NCI-H774 (cell line): ENCODE results near the gene OR10H3.
"Not testable (repeated sequence)": the region's sequence is repeated elsewhere in the genome, so short reads cannot be mapped to it uniquely, and the experiment has no call there.

ENCODE experiments used
- DNase-seq: peaks from one replicate; lab custom pipeline; 2025; lab: John Stamatoyannopoulos, UW

The OR10H3 gene

DNA sequence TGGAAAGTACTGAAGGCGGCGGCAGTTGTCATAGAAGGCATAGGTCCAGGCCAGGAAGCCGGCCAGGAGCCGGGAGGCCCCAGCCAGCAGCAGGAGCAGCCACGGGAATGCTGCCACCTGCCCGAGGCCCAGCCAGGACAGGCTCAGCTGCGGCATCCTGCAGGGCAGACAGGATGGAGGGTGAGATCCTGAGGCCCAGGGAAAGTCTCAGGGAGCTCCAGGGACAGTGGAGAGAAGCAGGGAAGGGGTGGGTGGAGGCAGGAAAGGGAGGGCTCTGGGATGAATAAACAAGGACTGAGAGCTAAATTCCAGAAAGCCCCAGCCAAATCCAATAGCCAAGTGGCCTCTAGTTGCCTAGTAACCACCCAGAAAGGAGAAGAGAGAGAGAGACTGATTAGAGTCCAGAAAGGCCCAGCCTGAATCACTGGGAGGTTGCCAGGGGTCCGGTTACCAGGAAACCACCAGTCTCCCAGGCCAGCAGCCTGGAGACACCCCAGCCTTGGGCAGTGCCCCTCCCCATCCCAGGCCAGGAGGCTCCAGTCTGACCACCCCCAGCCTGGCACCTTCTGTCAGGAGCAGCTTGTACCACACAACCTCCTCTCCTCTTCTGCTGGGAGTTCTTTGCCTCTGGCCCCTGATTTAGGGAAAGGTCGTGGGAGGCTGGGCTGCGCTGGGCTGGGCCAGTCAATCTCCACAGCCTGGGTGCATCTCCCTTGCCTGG, 42.1 kb downstream of the OR10H3 start:
- no peak for DNase-seq

DNA sequence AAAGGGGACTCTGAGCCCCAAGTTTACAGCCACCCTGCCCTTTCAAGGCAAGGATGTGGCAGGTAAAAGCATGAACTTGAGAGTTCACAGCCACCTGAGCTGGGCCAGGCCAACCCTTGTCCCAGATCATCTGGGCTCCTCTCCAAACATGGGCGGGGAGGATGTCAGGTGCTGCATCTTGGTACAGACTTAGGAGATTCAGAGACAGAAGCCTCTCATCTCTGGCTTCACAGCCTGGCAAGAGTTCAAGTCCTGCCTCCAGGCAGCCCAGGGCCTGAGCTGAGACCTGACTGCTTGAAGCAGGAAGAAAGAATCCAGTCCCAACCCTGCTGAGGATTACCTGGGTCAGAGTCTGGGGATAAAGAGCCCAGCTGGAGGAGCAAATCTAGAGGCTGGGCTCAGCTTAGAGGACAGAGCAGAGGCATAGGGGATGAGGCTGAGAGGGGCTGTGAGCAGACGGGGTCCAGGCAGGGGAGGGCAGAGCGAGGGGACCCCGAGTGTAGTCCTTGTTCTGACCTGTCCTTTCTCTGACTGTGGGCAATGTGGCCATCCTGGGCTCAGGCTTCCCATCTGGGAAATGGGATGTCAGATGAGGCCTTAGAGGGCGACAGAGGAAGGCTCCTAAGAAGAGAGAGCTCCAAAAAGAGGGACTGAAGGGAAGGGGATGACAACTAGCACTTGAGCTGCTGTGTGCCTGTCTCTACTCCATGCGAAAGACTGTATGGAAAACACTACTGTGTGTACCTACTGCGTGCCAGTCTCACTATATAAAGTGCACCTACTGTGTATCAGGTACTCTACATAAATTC, 43.0 kb downstream of the OR10H3 start:
- no peak for DNase-seq

DNA sequence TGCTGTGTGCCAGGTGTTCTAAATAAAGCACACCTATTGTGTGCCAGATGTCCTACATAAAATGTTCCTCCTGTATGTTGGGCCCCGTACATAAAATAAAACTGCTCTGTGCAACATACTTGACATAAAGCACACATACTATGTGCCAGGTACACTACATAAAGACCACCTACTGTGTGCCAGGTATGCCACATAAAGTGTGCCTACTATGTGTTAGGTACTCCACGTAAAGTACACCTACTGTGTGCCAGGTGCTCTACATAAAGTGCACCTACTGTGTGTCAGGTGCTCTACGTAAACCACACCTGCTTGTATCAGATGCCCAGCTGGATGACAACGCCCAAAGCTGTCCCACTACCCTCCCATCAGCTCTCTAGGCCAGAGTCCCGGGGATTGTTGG, 43.9 kb downstream of the OR10H3 start:
- DNase-seq: no peak

DNA sequence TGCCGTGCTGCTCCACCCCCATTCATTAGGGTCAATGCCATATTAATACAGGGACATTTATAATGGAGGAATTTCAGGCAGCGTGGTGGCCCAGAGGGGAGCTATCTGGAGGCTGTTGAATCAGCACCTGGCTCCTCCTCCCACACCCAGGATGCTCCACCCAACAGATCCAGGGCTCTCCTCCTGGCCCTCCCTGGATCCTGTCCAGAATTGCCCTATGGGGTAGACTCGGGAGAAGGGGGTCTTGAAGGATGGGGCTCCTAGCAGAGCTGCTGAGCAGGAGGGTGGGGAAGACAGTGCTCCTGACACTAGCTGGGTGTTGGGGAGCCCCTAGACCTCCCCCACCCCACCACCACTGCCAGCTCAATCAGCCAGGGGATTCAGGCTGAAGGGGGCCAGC, 44.4 kb downstream of the OR10H3 start:
- DNase-seq: no peak

DNA sequence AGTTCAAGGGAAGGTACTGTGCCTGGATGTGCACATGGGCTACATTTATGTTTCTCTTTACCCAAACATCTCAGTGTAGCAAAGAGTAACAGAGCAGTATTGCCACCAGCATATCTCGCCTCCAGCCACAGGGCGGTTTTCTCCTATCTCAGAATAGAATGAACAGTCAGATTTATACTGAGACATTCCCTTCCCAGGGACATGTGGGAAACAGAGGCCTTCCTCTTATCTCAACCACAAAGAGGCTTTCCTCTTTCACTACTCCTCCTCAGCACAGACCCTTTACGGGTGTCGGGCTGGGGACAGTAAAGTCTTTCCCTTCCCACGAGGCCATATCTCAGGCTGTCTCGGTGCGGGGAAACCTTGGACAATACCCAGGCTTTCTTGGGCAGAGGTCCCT, 45.1 kb downstream of the OR10H3 start:
- DNase-seq: not testable (repeated sequence)

DNA sequence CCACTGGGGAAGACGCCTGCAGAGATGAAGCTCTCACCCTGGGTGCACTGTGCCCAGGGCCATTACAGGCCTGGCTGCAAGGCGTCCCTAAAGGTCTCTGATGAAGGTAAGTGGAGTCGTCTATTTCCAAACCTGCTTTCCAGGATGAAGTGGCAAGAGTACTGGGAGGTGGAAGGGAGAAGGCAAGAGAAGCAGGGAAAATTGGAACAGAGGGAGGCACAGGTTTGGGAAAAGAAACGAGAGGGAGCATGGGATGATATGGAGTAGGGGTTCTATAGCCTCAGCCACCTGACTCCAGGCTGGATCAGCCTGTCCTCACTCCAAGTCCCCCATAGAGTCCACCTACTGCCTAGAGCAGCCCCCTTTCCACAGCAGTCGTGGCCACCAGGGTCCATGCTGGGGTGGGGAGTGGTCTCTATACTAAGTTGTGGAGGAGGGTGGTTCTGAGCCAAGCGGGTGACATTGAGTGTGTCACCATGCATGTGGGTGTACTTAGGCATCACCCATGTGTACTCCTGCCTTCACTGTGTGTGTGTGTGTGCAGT, 49.9 kb downstream of the OR10H3 start, which contains the start of gene OR10H5:
OR10H5 (plus strand) TSS at position 51 of the 545 bp plus-strand sequence. CDS start 6,388 bp downstream, outside the sequence.
- DNase-seq: no peak

DNA sequence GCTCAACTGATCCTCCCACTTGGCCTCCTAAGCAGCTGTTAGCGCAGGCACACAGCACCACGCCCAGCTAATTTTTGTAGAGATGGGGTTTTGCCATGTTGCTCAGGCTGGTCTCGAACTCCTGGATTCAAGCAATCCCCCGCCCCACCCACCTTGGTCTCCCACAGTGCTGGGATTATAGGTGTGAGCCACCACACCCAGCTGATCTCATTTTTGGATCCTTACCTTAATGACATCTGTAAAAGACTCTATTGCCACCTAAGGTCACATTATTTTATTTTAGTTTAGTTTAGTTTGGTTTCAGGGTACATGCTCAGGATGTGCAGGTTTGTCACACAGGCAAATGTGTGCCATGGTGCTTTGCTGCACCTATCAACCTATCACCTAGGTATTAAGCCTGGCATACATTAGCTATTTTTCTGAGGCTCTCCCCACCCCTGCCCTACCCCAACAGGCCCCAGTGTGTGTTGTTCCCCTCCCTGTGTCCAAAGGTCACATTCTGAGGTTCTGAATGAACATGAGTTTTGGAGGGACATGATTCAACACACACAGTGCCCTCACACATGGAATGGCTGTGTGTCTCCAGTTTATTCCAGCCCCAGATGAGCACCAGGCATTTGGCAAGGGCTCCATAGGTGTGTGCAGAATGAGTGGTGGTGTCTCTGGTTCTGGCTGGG, 50.9 kb downstream of the OR10H3 start:
- no peak for DNase-seq

DNA sequence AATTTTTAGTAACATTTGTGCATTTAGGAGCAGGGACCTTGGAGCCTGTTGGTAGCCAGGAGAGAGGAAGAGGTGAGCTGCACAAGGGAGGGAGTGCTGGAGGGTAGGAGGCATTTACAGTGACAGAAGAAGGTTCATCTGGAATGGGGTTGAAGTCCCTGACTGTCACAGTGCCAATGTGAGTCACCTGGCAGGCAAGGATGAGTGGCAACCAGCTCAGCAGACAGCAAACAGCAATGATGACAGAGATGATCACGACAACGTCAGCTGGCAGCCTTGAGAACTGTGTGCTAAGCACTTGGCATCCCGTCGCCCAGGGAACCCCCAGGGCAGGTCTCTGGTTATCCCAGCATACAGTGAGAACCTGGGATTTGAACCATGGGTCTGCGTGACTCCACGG, 52.3 kb downstream of the OR10H3 start:
- no peak for DNase-seq
